CD8-positive, alpha-beta memory T cell (primary cell): ENCODE data around the gene VTI1A. TPM values are rescaled to one million over a fixed set of nuclear protein-coding genes. Genes with fewer than 3 reads are reported as not detected.
A peak's percentile ranks its signal among the peaks of the same experiment; 100 is the strongest.

Source experiments
- CTCF ChIA-PET: fragments of 350-600 bp; sonication (Branson Sonifier 250); formaldehyde crosslinking; loops from one replicate; lab custom pipeline; 2021; ENCODE audit warnings: antibody characterized with exemption; lab: Charles Lee
- POLR2A ChIA-PET: fragments of 350-600 bp; sonication (Branson Sonifier 250); formaldehyde crosslinking; loops from one replicate; lab custom pipeline; 2021; ENCODE audit warnings: antibody characterized with exemption; lab: Charles Lee
- DNase-seq, 5 donors: peaks; one replicate each; pipeline versions ENCODE4 v3.0.0 to v3.0.0-alpha.2; 2020 to 2022; ENCODE audit warnings: mixed read lengths in 1 of 5
- H3K27ac ChIP-seq: one replicate; pipeline ENCODE4 v1.7.0; 2013; ENCODE audit warnings: low read depth, mild to moderate bottlenecking, low read length, moderate library complexity
- H3K27me3 ChIP-seq: 2 replicates; pipeline ENCODE4 v1.7.0; 2013; ENCODE audit warnings: low read length, mild to moderate bottlenecking; ENCODE audit not compliant: insufficient read depth, poor library complexity, severe bottlenecking
- H3K36me3 ChIP-seq: 2 replicates; pipeline ENCODE4 v1.7.0; 2013; ENCODE audit warnings: mild to moderate bottlenecking, low read length, moderate library complexity; ENCODE audit not compliant: insufficient read depth
- H3K4me1 ChIP-seq: 2 replicates; pipeline ENCODE4 v1.7.0; 2013; ENCODE audit warnings: mild to moderate bottlenecking, low read length, moderate library complexity; ENCODE audit not compliant: insufficient read depth
- H3K4me3 ChIP-seq: 2 replicates; pipeline ENCODE4 v1.7.0; 2013; ENCODE audit warnings: mild to moderate bottlenecking, low read length
- H3K9me3 ChIP-seq: 2 replicates; pipeline ENCODE4 v1.7.0; 2013; ENCODE audit warnings: mild to moderate bottlenecking, low read length
- H3K27ac Mint-ChIP-seq, 8 donors: one replicate each; pipeline ENCODE4 v1.8.0; 2020 to 2021; ENCODE audit warnings: mixed read lengths in 8 of 8, mild to moderate bottlenecking in 6 of 8, inconsistent platforms in 3 of 8, moderate library complexity in 3 of 8
- H3K27me3 Mint-ChIP-seq, 2 donors: one replicate each; pipeline ENCODE4 v1.8.0; 2020 to 2021; ENCODE audit warnings: mixed read lengths in 2 of 2, mild to moderate bottlenecking in 1 of 2, moderate library complexity in 1 of 2
- H3K36me3 Mint-ChIP-seq, 3 donors: one replicate each; pipeline ENCODE4 v1.8.0; 2020 to 2021; ENCODE audit warnings: mixed read lengths in 3 of 3, inconsistent platforms in 1 of 3, mild to moderate bottlenecking in 1 of 3
- H3K4me1 Mint-ChIP-seq, 3 donors: one replicate each; pipeline ENCODE4 v1.8.0; 2020 to 2021; ENCODE audit warnings: mixed read lengths in 3 of 3, inconsistent platforms in 1 of 3, mild to moderate bottlenecking in 1 of 3
- H3K4me3 Mint-ChIP-seq, 7 donors: one replicate each; pipeline ENCODE4 v1.8.0; 2020 to 2021; ENCODE audit warnings: mixed read lengths in 7 of 7, mild to moderate bottlenecking in 6 of 7, moderate library complexity in 4 of 7, inconsistent platforms in 2 of 7
- H3K9me3 Mint-ChIP-seq, 5 donors: one replicate each; pipeline ENCODE4 v1.8.0; 2020 to 2022; ENCODE audit warnings: mixed read lengths in 5 of 5, mild to moderate bottlenecking in 3 of 5, moderate library complexity in 2 of 5, inconsistent platforms in 1 of 5
- polyA plus RNA-seq: library from polyadenylated mRNA; unstranded; fragments of 300-500 nt; fragmentation: Illumina TruSeq; gene quantifications from one replicate; pipeline ENCODE4 v1.2.3, GENCODE V29; 2021
- total RNA-seq, 2 experiments: library from RNA; stranded (reverse); gene quantifications; one replicate each; pipeline ENCODE4 v1.2.3, GENCODE V29; 2021

The VTI1A gene
- total and polyA plus RNA-seq, 3 experiments from 2014 or later, result 28.1 to 40.1 (median 38.2) TPM

DNA sequence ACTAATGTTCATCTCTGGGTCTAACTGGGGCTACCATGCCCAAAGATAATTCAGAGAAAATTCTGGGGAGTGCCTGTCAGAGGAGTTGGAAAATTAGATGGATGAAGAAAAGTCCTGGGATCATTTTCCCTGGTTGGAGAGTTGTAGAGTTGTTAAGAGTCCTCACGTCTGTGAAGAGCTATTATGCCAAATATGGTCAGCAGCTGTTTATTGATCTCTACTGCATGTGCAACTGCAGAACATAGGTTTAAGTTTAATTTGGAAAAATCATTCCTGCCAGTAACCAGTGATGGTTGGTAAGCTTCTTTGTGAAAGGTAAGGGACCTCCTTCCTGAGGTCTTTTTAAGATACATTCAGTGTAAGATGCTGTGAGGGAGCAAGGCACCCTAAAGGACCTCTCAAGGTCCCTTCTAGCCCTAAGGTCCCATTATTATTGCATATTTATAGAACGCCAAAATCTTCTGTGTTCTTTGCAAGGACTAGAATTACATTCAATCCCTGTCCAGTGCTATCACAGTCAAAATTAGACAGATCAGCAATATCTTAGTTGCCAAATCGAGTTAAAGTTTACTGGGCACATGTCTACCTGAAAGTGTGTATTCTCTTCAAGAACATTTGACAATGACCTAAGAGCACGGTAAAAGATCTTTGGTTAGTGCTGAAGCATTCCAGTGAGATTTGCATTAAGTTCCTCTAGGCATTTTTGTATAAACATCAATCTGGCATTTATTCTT lies 62.7 kb downstream of the VTI1A start:
- Mint-ChIP-seq H3K4me3 (no peak overlapping the region), H3K27me3 (no peaks in the 10 kb centered on the region), H3K4me1 (peaks cover 27 to 38% (median 36%) of the 10 kb centered on the region in 3 donors), H3K27ac (peak overlapping the region in 1 of 8 donors; percentile 72), H3K36me3 (peaks cover 9 to 11% (median 9%) of the 10 kb centered on the region in 3 donors), H3K9me3 (peaks cover 0 to 3% (median 0%) of the 10 kb centered on the region in 5 donors)
- no peaks in the 10 kb centered on the region for H3K27me3 ChIP-seq
- no peak for DNase-seq
- CTCF ChIA-PET, result no interaction called here
- no peak overlapping the region for H3K27ac ChIP-seq
- H3K36me3 ChIP-seq, result no peaks in the 10 kb centered on the region
- H3K4me3 ChIP-seq, result no peak overlapping the region
- POLR2A ChIA-PET, result no interaction called here
- no peaks in the 10 kb centered on the region for H3K9me3 ChIP-seq
- H3K4me1 ChIP-seq, result no peaks in the 10 kb centered on the region

DNA sequence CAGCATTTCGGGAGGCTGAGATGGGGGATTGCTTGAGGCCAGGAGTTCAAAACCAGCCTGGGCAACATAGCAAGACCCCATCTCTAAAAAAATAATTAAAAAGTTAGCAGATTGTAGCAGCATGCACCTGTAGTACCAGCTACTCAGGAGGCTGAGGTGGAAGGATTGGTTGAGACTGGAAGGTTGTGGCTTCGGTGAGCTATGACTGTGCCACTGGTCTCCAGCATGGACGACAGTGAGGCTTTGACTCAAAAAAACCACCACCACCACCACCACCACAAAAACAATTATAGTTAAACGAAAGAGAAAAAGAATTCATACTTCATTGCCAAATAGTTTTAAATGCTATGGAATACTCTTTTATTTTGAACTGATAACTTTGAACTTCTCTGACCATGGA lies 63.4 kb downstream of the VTI1A start:
- Mint-ChIP-seq H3K9me3 (peaks cover 0 to 3% (median 0%) of the 10 kb centered on the region in 5 donors), H3K36me3 (peaks cover 9 to 11% (median 9%) of the 10 kb centered on the region in 3 donors), H3K4me1 (peaks cover 27 to 38% (median 34%) of the 10 kb centered on the region in 3 donors), H3K27me3 (no peaks in the 10 kb centered on the region), H3K27ac (peak overlapping the region in 2 of 8 donors; percentile 4 to 72), H3K4me3 (no peak overlapping the region)
- Histone ChIP-seq H3K36me3 (no peaks in the 10 kb centered on the region), H3K4me1 (no peaks in the 10 kb centered on the region), H3K9me3 (no peaks in the 10 kb centered on the region), H3K27me3 (no peaks in the 10 kb centered on the region), H3K27ac (no peak overlapping the region), H3K4me3 (no peak overlapping the region)
- POLR2A ChIA-PET, result no interaction called here
- no peak for DNase-seq
- CTCF ChIA-PET, result no interaction called here

DNA sequence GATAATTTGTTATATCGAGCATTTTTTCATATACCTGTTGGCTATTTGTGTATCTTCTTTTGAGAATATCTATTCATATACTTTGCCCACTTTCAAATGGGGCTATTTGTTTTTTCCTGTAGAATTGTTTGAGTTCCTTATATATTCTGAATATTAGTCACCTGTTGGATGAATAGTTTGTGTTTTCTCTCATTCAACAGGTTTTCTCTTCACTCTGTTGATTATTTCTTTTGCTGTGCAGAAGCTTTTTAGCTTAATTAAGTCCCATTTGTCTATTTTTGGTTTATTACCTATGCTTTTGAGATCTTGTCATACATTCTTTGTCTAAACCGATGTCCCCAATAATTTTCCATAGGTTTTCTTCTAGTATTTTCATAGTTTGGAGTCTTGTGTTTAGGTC lies 65.3 kb downstream of the VTI1A start:
- no peak overlapping the region for H3K27ac Mint-ChIP-seq
- CTCF ChIA-PET, result no interaction called here
- POLR2A ChIA-PET, result no interaction called here
- Histone ChIP-seq H3K4me3 (no peak overlapping the region), H3K4me1 (no peaks in the 10 kb centered on the region), H3K27ac (no peak overlapping the region), H3K27me3 (no peaks in the 10 kb centered on the region), H3K9me3 (no peaks in the 10 kb centered on the region), H3K36me3 (no peaks in the 10 kb centered on the region)
- peaks cover 24 to 43% (median 25%) of the 10 kb centered on the region in 3 donors for H3K4me1 Mint-ChIP-seq
- no peak overlapping the region for H3K4me3 Mint-ChIP-seq
- no peak for DNase-seq
- peaks cover 9 to 11% (median 9%) of the 10 kb centered on the region in 3 donors for H3K36me3 Mint-ChIP-seq
- H3K9me3 Mint-ChIP-seq, result peaks cover 0 to 3% (median 0%) of the 10 kb centered on the region in 5 donors
- H3K27me3 Mint-ChIP-seq, result no peaks in the 10 kb centered on the region

DNA sequence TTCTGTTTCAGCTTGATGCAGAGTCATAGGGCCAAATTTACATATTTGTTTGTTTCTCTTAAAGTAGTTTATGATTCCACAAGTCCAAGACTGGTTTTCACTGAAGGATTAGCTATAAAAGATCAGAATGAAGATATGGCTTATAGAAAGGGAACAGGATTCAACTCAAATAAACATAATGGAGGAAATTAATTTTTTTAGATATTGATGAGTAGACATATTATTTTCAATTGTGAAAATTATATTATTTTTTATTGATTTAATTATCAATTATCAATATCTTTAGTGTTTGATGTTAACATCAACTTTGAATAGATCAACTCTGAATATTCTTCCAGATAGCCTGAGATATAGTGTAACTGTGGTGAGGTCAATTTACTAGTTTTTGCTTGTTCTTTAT lies 68.1 kb downstream of the VTI1A start:
- Histone ChIP-seq H3K27me3 (no peaks in the 10 kb centered on the region), H3K4me3 (no peak overlapping the region), H3K27ac (no peak overlapping the region), H3K9me3 (no peaks in the 10 kb centered on the region), H3K4me1 (no peaks in the 10 kb centered on the region), H3K36me3 (no peaks in the 10 kb centered on the region)
- no peak overlapping the region for H3K27ac Mint-ChIP-seq
- ChIA-PET CTCF (no interaction called here), POLR2A (no interaction called here)
- peaks cover 16 to 42% (median 34%) of the 10 kb centered on the region in 3 donors for H3K4me1 Mint-ChIP-seq
- no peak for DNase-seq
- peaks cover 7 to 11% (median 9%) of the 10 kb centered on the region in 3 donors for H3K36me3 Mint-ChIP-seq
- no peak overlapping the region for H3K4me3 Mint-ChIP-seq
- no peaks in the 10 kb centered on the region for H3K27me3 Mint-ChIP-seq
- peaks cover 0 to 3% (median 0%) of the 10 kb centered on the region in 5 donors for H3K9me3 Mint-ChIP-seq

DNA sequence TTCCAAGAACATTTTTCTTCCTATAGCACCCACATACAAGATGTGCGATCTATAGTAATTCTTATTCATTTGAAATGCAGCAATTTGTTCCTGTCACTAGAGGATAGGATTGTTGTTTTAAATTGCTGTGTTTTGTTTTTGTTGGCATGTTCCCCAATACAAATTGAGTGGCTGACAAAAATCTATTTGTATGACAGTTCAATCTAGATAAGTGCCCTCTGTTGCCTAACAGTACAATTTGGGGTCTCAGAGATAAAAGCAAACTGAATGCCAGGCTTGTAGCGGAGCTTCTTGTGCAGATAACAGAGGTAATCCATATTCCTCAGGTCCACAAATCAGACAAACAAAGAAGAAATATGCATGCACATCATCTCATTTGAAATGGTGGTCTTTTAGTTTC lies 68.8 kb downstream of the VTI1A start:
- Mint-ChIP-seq H3K9me3 (peaks cover 0 to 3% (median 0%) of the 10 kb centered on the region in 5 donors), H3K27me3 (no peaks in the 10 kb centered on the region), H3K36me3 (peaks cover 7 to 11% (median 9%) of the 10 kb centered on the region in 3 donors), H3K27ac (no peak overlapping the region), H3K4me3 (no peak overlapping the region), H3K4me1 (peaks cover 14 to 38% (median 35%) of the 10 kb centered on the region in 3 donors)
- Histone ChIP-seq H3K9me3 (no peaks in the 10 kb centered on the region), H3K27me3 (no peaks in the 10 kb centered on the region), H3K36me3 (no peaks in the 10 kb centered on the region), H3K4me1 (no peaks in the 10 kb centered on the region), H3K4me3 (no peak overlapping the region), H3K27ac (no peak overlapping the region)
- POLR2A ChIA-PET, result no interaction called here
- CTCF ChIA-PET, result no interaction called here
- no peak for DNase-seq

DNA sequence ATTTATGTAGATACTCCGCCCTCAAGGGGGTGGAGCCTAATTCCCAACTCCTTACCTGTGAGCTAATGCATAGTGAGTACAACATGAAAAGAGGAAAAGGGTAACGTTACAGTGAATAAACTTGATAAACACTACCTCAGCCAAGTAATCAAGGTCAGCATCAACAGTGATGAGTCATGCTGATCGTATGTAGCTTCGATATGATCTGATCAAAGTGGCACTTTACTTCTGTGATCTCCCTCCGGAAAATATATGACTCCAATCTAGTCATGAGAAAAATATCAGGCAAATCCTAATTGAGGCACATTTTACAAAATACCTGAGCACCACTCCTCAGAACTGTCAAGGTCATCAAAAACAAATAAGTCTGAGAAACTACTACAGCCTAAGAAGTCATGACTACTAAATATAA lies 70.4 kb downstream of the VTI1A start:
- peaks cover 15 to 37% (median 31%) of the 10 kb centered on the region in 3 donors for H3K4me1 Mint-ChIP-seq
- no peak for DNase-seq
- H3K36me3 Mint-ChIP-seq, result peaks cover 0 to 7% (median 3%) of the 10 kb centered on the region in 3 donors
- H3K27me3 Mint-ChIP-seq, result no peaks in the 10 kb centered on the region
- H3K27me3 ChIP-seq, result no peaks in the 10 kb centered on the region
- no peak overlapping the region for H3K4me3 ChIP-seq
- CTCF ChIA-PET, result no interaction called here
- H3K4me1 ChIP-seq, result no peaks in the 10 kb centered on the region
- H3K9me3 ChIP-seq, result no peaks in the 10 kb centered on the region
- no peak overlapping the region for H3K27ac Mint-ChIP-seq
- peaks cover 0 to 3% (median 0%) of the 10 kb centered on the region in 5 donors for H3K9me3 Mint-ChIP-seq
- H3K27ac ChIP-seq, result no peak overlapping the region
- POLR2A ChIA-PET, result no interaction called here
- no peaks in the 10 kb centered on the region for H3K36me3 ChIP-seq
- H3K4me3 Mint-ChIP-seq, result no peak overlapping the region

DNA sequence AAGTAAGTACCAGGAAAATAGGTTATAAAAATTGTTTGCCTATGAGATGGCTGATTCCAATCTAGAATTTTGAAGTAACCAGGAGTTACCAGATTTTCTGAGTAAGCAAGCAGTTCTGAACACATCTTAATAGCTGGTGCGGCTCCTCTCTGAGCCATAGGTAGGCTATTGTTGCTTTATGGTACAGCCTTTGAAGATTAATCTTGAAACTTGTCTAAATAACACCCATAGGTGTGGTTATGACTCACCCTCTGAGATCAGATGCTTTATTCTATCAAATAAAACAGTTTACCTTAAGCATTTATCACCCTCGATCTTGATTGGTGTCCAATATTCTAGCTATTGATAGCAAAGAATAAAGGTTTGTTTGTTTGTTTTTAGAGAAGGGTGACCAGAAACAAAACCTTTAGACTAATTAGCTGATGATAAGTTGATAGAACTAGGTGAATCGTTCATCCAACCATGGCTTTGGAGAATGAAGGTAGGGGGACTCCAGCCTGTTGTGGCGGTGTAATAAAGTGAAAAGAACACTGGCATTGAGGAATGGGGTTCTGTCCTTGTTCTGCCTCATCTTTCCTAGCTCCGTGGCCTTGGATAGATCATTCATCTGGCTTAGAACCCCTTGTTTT lies 72.2 kb downstream of the VTI1A start:
- ChIA-PET POLR2A (no interaction called here), CTCF (no interaction called here)
- Mint-ChIP-seq H3K27me3 (no peaks in the 10 kb centered on the region), H3K36me3 (peaks cover 0 to 2% (median 2%) of the 10 kb centered on the region in 3 donors), H3K4me1 (peaks cover 12 to 37% (median 30%) of the 10 kb centered on the region in 3 donors), H3K27ac (no peak overlapping the region), H3K4me3 (no peak overlapping the region), H3K9me3 (peaks cover 0 to 2% (median 0%) of the 10 kb centered on the region in 5 donors)
- Histone ChIP-seq H3K27me3 (no peaks in the 10 kb centered on the region), H3K4me1 (no peaks in the 10 kb centered on the region), H3K4me3 (no peak overlapping the region), H3K9me3 (no peaks in the 10 kb centered on the region), H3K27ac (no peak overlapping the region), H3K36me3 (no peaks in the 10 kb centered on the region)
- DNase-seq, result no peak

DNA sequence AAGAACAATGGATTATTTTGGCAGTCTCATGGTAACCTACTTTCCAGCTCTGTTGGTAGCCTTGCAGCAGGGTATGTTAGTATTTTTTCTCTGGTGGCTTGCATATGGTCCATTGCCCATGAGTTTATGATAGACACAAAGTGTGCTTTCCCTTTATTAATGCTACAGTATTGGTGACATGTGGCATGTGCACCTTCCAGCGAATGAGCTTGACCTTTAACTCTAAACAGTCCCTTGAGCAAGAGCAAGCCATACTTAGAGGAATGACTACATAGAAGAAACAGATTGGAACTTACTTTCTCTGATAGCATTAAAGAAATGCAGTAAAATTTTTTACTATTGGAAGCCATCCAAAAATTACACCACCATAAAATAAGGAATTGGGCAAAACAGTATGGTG lies 73.9 kb downstream of the VTI1A start:
- no peaks in the 10 kb centered on the region for H3K9me3 Mint-ChIP-seq

More for the DNA sequence above, 73.9 kb downstream of the VTI1A start:
- no peaks in the 10 kb centered on the region for H3K36me3 Mint-ChIP-seq
- Histone ChIP-seq H3K27ac (no peak overlapping the region), H3K27me3 (no peaks in the 10 kb centered on the region), H3K36me3 (no peaks in the 10 kb centered on the region), H3K4me1 (no peaks in the 10 kb centered on the region), H3K9me3 (no peaks in the 10 kb centered on the region), H3K4me3 (no peak overlapping the region)
- ChIA-PET POLR2A (no interaction called here), CTCF (no interaction called here)
- no peak for DNase-seq
- H3K4me1 Mint-ChIP-seq, result peaks cover 23 to 53% (median 40%) of the 10 kb centered on the region in 3 donors
- H3K27me3 Mint-ChIP-seq, result no peaks in the 10 kb centered on the region
- no peak overlapping the region for H3K4me3 Mint-ChIP-seq
- H3K27ac Mint-ChIP-seq, result no peak overlapping the region
